ENCODE results near the gene PRDX6. TPM values are rescaled to one million over a fixed set of nuclear protein-coding genes. Genes with fewer than 3 reads are reported as not detected.

Gene PRDX6
- total RNA-seq, 1 experiment from 2014 or later: 376 TPM

- Histone ChIP-seq H4K20me1 (ENCODE audit: insufficient read depth) (no peaks in the 10 kb centered on the region; the same call in 1 of the 2 replicates), H3F3A (ENCODE audit: insufficient read depth, low read depth) (peaks cover 12% of the 10 kb centered on the region; the same call in 1 of the 2 replicates), H3K27me3 (ENCODE audit: insufficient read depth, low read depth) (no peaks in the 10 kb centered on the region), H3K4me1 (replicated peaks; ENCODE audit: insufficient read depth) (peaks cover 13% of the 10 kb centered on the region), H2AFZ (no peak overlapping the region), H3K27ac (no peak overlapping the region), H3K79me2 (ENCODE audit: low read depth) (no peaks in the 10 kb centered on the region), H3K36me3 (ENCODE audit: low read depth) (no peaks in the 10 kb centered on the region), H3K4me3 (no peak overlapping the region), H3K9me2 (ENCODE audit: insufficient read depth) (no peaks in the 10 kb centered on the region), H3K9me3 (ENCODE audit: insufficient read depth, low read depth) (peaks cover 11% of the 10 kb centered on the region; the same call in 1 of the 2 replicates), H3K4me2 (no peak overlapping the region)
- CTCF ChIA-PET: no interaction called here
- POLR2A ChIA-PET (ENCODE audit: unreplicated experiment): no interaction called here
- TF ChIP-seq EZH2 (IDR thresholded peaks at IDR 0.05; ENCODE audit: low read depth) (no peak), CTCF (conservative IDR thresholded peaks at IDR 0.05) (no peak)
- intact Hi-C loops (cut with micrococcal nuclease; ENCODE audit: unreplicated experiment): no loop called here
- DNase-seq: no peak
- no TSS peak for BruUV-seq (replicated peaks)
Measured at GRCh38 chr1:173469656-173470055, 7.5 kb upstream of the PRDX6 start.

GRCh38 chr1:173470608-173471007 lies 6.5 kb upstream of the PRDX6 start:
- Histone ChIP-seq H3K79me2 (ENCODE audit: low read depth) (peaks cover 6% of the 10 kb centered on the region), H2AFZ (no peak overlapping the region), H3K27me3 (ENCODE audit: insufficient read depth, low read depth) (no peaks in the 10 kb centered on the region), H3K9me3 (ENCODE audit: insufficient read depth, low read depth) (peaks cover 11% of the 10 kb centered on the region; the same call in 1 of the 2 replicates), H3F3A (ENCODE audit: insufficient read depth, low read depth) (peaks cover 14% of the 10 kb centered on the region; the same call in 1 of the 2 replicates), H3K36me3 (ENCODE audit: low read depth) (no peaks in the 10 kb centered on the region), H4K20me1 (ENCODE audit: insufficient read depth) (no peaks in the 10 kb centered on the region; the same call in 1 of the 2 replicates), H3K4me1 (replicated peaks; ENCODE audit: insufficient read depth) (peaks cover 21% of the 10 kb centered on the region), H3K4me3 (no peak overlapping the region), H3K27ac (no peak overlapping the region), H3K4me2 (no peak overlapping the region), H3K9me2 (ENCODE audit: insufficient read depth) (no peaks in the 10 kb centered on the region)
- no TSS peak for BruUV-seq (replicated peaks)
- intact Hi-C loops (cut with micrococcal nuclease; ENCODE audit: unreplicated experiment): no loop called here
- ChIA-PET CTCF (no interaction called here), POLR2A (ENCODE audit: unreplicated experiment) (no interaction called here)
- TF ChIP-seq EZH2 (IDR thresholded peaks at IDR 0.05; ENCODE audit: low read depth) (no peak), CTCF (conservative IDR thresholded peaks at IDR 0.05) (no peak)
- no peak for DNase-seq

- no peaks in the 10 kb centered on the region for H3K27me3 ChIP-seq (ENCODE audit: insufficient read depth, low read depth)
- H3K79me2 ChIP-seq (ENCODE audit: low read depth): peaks cover 31% of the 10 kb centered on the region
- peaks cover 34% of the 10 kb centered on the region for H3F3A ChIP-seq (ENCODE audit: insufficient read depth, low read depth)
- CTCF ChIA-PET: no interaction called here
- peaks cover 11% of the 10 kb centered on the region; the same call in 1 of the 2 replicates for H3K9me3 ChIP-seq (ENCODE audit: insufficient read depth, low read depth)
- no peaks in the 10 kb centered on the region for H3K9me2 ChIP-seq (ENCODE audit: insufficient read depth)
- no TSS peak for BruUV-seq (replicated peaks)
- H3K4me1 ChIP-seq (replicated peaks; ENCODE audit: insufficient read depth): peaks cover 32% of the 10 kb centered on the region
- TF ChIP-seq EZH2 (IDR thresholded peaks at IDR 0.05; ENCODE audit: low read depth) (no peak), CTCF (conservative IDR thresholded peaks at IDR 0.05) (no peak)
- H3K4me2 ChIP-seq: peak overlapping the region; percentile 48; the same call in 1 of the 2 replicates
- no peaks in the 10 kb centered on the region; the same call in 1 of the 2 replicates for H3K36me3 ChIP-seq (ENCODE audit: low read depth)
- H4K20me1 ChIP-seq (ENCODE audit: insufficient read depth): no peaks in the 10 kb centered on the region; the same call in 1 of the 2 replicates
- DNase-seq: peak in 1 of 2 experiments; percentile 42
- H2AFZ ChIP-seq: no peak overlapping the region
- no peak overlapping the region for H3K4me3 ChIP-seq
- peak overlapping the region; percentile 27; the same call in 1 of the 2 replicates for H3K27ac ChIP-seq
- intact Hi-C loops (cut with micrococcal nuclease; ENCODE audit: unreplicated experiment): no loop called here
- POLR2A ChIA-PET (ENCODE audit: unreplicated experiment): no interaction called here
Measured at GRCh38 chr1:173473599-173474011, 3.5 kb upstream of the PRDX6 start.

Data from PC-9 (cell line).